ENCODE data around the gene ARHGAP42. TPM values are rescaled to one million over a fixed set of nuclear protein-coding genes. Genes with fewer than 3 reads are reported as not detected.

Gene ARHGAP42
- total and polyA plus RNA-seq, 3 donors from 2014 or later = 9.8 to 12.1 (median 10.4) TPM

- Histone ChIP-seq H3K9me3 (no peaks in the 10 kb centered on the region), H3K36me3 (ENCODE audit: low read depth, missing control alignments) (no peaks in the 10 kb centered on the region), H3K27ac (no peak overlapping the region), H3K27me3 (no peaks in the 10 kb centered on the region), H3K4me3 (no peak overlapping the region), H3K4me1 (no peaks in the 10 kb centered on the region)
- TF ChIP-seq, protein P1, sequence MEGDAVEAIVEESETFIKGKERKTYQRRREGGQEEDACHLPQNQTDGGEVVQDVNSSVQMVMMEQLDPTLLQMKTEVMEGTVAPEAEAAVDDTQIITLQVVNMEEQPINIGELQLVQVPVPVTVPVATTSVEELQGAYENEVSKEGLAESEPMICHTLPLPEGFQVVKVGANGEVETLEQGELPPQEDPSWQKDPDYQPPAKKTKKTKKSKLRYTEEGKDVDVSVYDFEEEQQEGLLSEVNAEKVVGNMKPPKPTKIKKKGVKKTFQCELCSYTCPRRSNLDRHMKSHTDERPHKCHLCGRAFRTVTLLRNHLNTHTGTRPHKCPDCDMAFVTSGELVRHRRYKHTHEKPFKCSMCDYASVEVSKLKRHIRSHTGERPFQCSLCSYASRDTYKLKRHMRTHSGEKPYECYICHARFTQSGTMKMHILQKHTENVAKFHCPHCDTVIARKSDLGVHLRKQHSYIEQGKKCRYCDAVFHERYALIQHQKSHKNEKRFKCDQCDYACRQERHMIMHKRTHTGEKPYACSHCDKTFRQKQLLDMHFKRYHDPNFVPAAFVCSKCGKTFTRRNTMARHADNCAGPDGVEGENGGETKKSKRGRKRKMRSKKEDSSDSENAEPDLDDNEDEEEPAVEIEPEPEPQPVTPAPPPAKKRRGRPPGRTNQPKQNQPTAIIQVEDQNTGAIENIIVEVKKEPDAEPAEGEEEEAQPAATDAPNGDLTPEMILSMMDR (IDR thresholded peaks at IDR 0.05) = no peak
- no peak for TF ChIP-seq POLR2A (IDR thresholded peaks at IDR 0.05)
- no peak for DNase-seq
- 81 to 100% methylated on average over 1 of the region's 1 CpG for WGBS, 2 donors
- intact Hi-C loops (cut with DNase I; ENCODE audit: low total_unique reads) = no loop called here
Observed at GRCh38 chr11:100990931-100991330, 303.8 kb downstream of the ARHGAP42 start.

- H3K27ac ChIP-seq = no peak overlapping the region
- H3K36me3 ChIP-seq (ENCODE audit: low read depth, missing control alignments) = no peaks in the 10 kb centered on the region
- H3K4me3 ChIP-seq = no peak overlapping the region
- no peaks in the 10 kb centered on the region for H3K4me1 ChIP-seq
- WGBS, 2 donors = 63 to 70% methylated on average over 2 of the region's 2 CpGs
- TF ChIP-seq POLR2A (IDR thresholded peaks at IDR 0.05) = no peak
- TF ChIP-seq, protein P1 (IDR thresholded peaks at IDR 0.05) = no peak
- H3K9me3 ChIP-seq = no peaks in the 10 kb centered on the region
- H3K27me3 ChIP-seq = no peaks in the 10 kb centered on the region
- DNase-seq = no peak
- intact Hi-C loops (cut with DNase I; ENCODE audit: low total_unique reads) = no loop called here
Observed at GRCh38 chr11:100991541-100991940, 304.5 kb downstream of the ARHGAP42 start.

DNA sequence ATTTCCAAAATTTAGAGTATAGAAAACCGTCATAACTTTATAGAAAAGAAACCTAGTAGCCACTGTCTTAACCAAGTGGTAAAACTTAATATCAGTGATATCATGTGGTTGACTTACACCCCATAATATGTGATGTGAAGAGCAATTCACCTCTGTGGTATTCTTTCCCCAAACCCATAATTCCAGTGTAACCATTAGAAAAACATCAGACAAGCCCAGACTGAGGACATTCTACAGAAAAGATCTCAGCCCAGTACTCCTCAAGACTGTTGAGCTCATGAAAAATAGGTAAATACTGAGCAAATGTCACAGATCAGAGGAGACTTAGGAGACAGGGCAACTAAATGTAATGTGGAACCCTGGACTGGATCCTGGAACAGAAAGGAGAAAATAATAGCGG, 307.9 kb downstream of the ARHGAP42 start:
- intact Hi-C loops (cut with DNase I; ENCODE audit: low total_unique reads) = no loop called here
- TF ChIP-seq, protein P1 (IDR thresholded peaks at IDR 0.05) = no peak
- TF ChIP-seq POLR2A (IDR thresholded peaks at IDR 0.05) = no peak
- WGBS, 2 donors = 92 to 100% methylated on average over 2 of the region's 2 CpGs
- Histone ChIP-seq H3K27ac (no peak overlapping the region), H3K9me3 (no peaks in the 10 kb centered on the region), H3K4me3 (no peak overlapping the region), H3K27me3 (no peaks in the 10 kb centered on the region), H3K36me3 (ENCODE audit: low read depth, missing control alignments) (no peaks in the 10 kb centered on the region), H3K4me1 (no peaks in the 10 kb centered on the region)
- no peak for DNase-seq

GRCh38 chr11:100999756-101000155, 312.7 kb downstream of the ARHGAP42 start:
- intact Hi-C loops (cut with DNase I; ENCODE audit: low total_unique reads) = no loop called here
- 90 to 91% methylated on average over 1 of the region's 1 CpG for WGBS, 2 donors
- no peaks in the 10 kb centered on the region for H3K4me1 ChIP-seq
- no peaks in the 10 kb centered on the region for H3K27me3 ChIP-seq
- H3K27ac ChIP-seq = no peak overlapping the region
- no peaks in the 10 kb centered on the region for H3K36me3 ChIP-seq (ENCODE audit: low read depth, missing control alignments)
- no peak overlapping the region for H3K4me3 ChIP-seq
- TF ChIP-seq, protein P1 (IDR thresholded peaks at IDR 0.05) = no peak
- no peak for TF ChIP-seq POLR2A (IDR thresholded peaks at IDR 0.05)
- no peaks in the 10 kb centered on the region for H3K9me3 ChIP-seq
- DNase-seq = no peak

DNA sequence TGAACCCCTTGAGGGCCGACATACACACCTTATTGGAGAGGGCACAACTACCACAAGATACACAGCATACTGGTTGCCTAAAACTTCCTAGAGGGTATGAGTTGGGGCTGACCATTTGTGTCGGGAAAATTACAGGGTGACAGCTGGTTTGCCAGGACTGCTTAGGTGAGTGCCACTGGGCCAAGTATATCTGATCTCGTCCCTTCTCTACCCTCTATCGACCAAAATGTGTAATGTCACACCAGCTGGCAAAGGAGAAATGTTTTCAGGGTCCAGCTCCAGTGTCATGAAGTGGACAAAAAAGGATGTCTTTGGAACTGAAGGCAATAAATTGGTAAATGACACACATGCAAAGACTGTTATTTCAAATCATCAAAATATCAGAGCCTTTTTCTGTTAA, 316.4 kb downstream of the ARHGAP42 start:
- TF ChIP-seq, protein P1 (IDR thresholded peaks at IDR 0.05) = no peak
- H3K36me3 ChIP-seq (ENCODE audit: low read depth, missing control alignments) = no peaks in the 10 kb centered on the region
- intact Hi-C loops (cut with DNase I; ENCODE audit: low total_unique reads) = no loop called here
- no peaks in the 10 kb centered on the region for H3K27me3 ChIP-seq
- 91 to 94% methylated on average over 4 of the region's 4 CpGs for WGBS, 2 donors
- no peak for DNase-seq
- H3K4me1 ChIP-seq = no peaks in the 10 kb centered on the region
- H3K9me3 ChIP-seq = no peaks in the 10 kb centered on the region
- no peak overlapping the region for H3K4me3 ChIP-seq
- no peak overlapping the region for H3K27ac ChIP-seq

Measured in testis (tissue), 3 donors.